Mucosa of descending colon (tissue), 3 donors: ENCODE results near the gene COTL1. TPM values are rescaled to one million over a fixed set of nuclear protein-coding genes. Genes with fewer than 3 reads are reported as not detected.

Experiments used
- ATAC-seq: fragments of 200-7000 bp; cut with Tn5 transposase; one replicate; pipeline ENCODE4 v1.9.1; 2020; ENCODE audit warnings: mild to moderate bottlenecking, moderate library complexity
- DNase-seq, 3 donors: peaks; one replicate each; pipeline ENCODE4 v3.0.0-alpha.2; 2020
- H3K36me3 ChIP-seq: fragments of 200-600 bp; one replicate; pipeline ENCODE4 v1.8.0; 2021; ENCODE audit warnings: low read depth, mild to moderate bottlenecking
- H3K4me1 ChIP-seq: fragments of 200-600 bp; one replicate; pipeline ENCODE4 v1.8.0; 2021; ENCODE audit warnings: low read depth, mild to moderate bottlenecking
- H3K4me3 ChIP-seq: fragments of 200-600 bp; one replicate; pipeline ENCODE4 v1.8.0; 2021; ENCODE audit warnings: mild to moderate bottlenecking
- H3K9me3 ChIP-seq: fragments of 200-600 bp; one replicate; pipeline ENCODE4 v1.8.0; 2021; ENCODE audit warnings: mild to moderate bottlenecking
- intact Hi-C, 2 donors: fragments of 100-400 bp; cut with DNase I in 1 of 2; cut with micrococcal nuclease in 1 of 2; formaldehyde crosslinking; loops; one replicate each; pipeline versions ENCODE4 v1.11.0 to v1.11.1; 2022; cut with DNase I, micrococcal nuclease
- total RNA-seq, 3 donors: library from RNA; stranded (reverse); fragmentation: NEBNext Ultra II Directional in 2 of 3; extraction: Animal tissue kit (Norgen Biotek cat#: 25700) in 2 of 3; gene quantifications; one replicate each; pipeline versions ENCODE4 v1.2.1 to v1.2.4, GENCODE V29; 2021 to 2023
- TF ChIP-seq, protein P1 (sequence below): fragments of 200-600 bp; IDR thresholded peaks from one replicate; pipeline ENCODE4 v1.8.0; 2022; ENCODE audit warnings: antibody characterized with exemption, mild to moderate bottlenecking
- donor health status: DM: no; HTN: no; CAD: no; lungs with moderate emphysema.
- donor health status: DM: no; HTN: no; CAD: no.
- donor health status: DM: no; HTN: yes; CAD: no.

The COTL1 gene
- total RNA-seq, 3 donors from 2014 or later = 52.8 to 120 (median 56.8) TPM

- Histone ChIP-seq H3K4me3 (no peak overlapping the region), H3K9me3 (no peaks in the 10 kb centered on the region), H3K36me3 (peaks cover 11% of the 10 kb centered on the region), H3K4me1 (no peaks in the 10 kb centered on the region)
- intact Hi-C loops = no loop called here
- ATAC-seq = no peak
- no peak for DNase-seq
- TF ChIP-seq, protein P1, sequence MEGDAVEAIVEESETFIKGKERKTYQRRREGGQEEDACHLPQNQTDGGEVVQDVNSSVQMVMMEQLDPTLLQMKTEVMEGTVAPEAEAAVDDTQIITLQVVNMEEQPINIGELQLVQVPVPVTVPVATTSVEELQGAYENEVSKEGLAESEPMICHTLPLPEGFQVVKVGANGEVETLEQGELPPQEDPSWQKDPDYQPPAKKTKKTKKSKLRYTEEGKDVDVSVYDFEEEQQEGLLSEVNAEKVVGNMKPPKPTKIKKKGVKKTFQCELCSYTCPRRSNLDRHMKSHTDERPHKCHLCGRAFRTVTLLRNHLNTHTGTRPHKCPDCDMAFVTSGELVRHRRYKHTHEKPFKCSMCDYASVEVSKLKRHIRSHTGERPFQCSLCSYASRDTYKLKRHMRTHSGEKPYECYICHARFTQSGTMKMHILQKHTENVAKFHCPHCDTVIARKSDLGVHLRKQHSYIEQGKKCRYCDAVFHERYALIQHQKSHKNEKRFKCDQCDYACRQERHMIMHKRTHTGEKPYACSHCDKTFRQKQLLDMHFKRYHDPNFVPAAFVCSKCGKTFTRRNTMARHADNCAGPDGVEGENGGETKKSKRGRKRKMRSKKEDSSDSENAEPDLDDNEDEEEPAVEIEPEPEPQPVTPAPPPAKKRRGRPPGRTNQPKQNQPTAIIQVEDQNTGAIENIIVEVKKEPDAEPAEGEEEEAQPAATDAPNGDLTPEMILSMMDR = no peak
Observed at GRCh38 chr16:84656649-84657048, 38.8 kb upstream of the COTL1 start.

GRCh38 chr16:84654998-84655397 is 37.1 kb upstream of the COTL1 start:
- no peaks in the 10 kb centered on the region for H3K4me1 ChIP-seq
- intact Hi-C loops = no loop called here
- no peaks in the 10 kb centered on the region for H3K9me3 ChIP-seq
- no peak overlapping the region for H3K4me3 ChIP-seq
- DNase-seq = no peak
- TF ChIP-seq, protein P1 = no peak
- peaks cover 8% of the 10 kb centered on the region for H3K36me3 ChIP-seq
- no peak for ATAC-seq

DNA sequence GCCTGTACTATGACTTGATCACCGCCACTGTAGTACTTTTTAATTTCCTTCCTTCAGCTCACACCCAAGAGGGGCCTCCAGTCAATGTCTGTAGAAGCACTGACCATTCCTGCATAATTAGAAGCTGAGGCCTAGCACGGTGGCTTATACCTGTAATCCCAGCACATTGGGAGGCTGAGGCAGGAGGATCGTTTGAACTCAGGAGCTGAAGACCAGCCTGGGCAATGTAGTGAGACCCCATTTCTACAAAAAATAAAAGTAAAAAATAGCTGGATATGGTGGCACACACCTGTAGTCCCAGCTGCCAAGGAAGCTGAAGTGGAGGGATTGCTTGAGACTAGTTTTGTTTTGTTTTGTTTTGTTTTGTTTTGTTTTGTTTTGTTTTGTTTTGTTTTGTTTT is 36.4 kb upstream of the COTL1 start:
- intact Hi-C loops = no loop called here
- DNase-seq = no peak
- Histone ChIP-seq H3K4me1 (peaks cover 5% of the 10 kb centered on the region), H3K36me3 (peaks cover 7% of the 10 kb centered on the region), H3K4me3 (no peak overlapping the region), H3K9me3 (no peaks in the 10 kb centered on the region)
- ATAC-seq = no peak
- TF ChIP-seq, protein P1 = no peak

GRCh38 chr16:84652566-84652965 is 34.7 kb upstream of the COTL1 start:
- no peaks in the 10 kb centered on the region for H3K9me3 ChIP-seq
- ATAC-seq (no peak), DNase-seq (no peak)
- no peak overlapping the region for H3K4me3 ChIP-seq
- intact Hi-C loops = no loop called here
- H3K36me3 ChIP-seq = peaks cover 1% of the 10 kb centered on the region
- TF ChIP-seq, protein P1 = no peak
- H3K4me1 ChIP-seq = peaks cover 10% of the 10 kb centered on the region

DNA sequence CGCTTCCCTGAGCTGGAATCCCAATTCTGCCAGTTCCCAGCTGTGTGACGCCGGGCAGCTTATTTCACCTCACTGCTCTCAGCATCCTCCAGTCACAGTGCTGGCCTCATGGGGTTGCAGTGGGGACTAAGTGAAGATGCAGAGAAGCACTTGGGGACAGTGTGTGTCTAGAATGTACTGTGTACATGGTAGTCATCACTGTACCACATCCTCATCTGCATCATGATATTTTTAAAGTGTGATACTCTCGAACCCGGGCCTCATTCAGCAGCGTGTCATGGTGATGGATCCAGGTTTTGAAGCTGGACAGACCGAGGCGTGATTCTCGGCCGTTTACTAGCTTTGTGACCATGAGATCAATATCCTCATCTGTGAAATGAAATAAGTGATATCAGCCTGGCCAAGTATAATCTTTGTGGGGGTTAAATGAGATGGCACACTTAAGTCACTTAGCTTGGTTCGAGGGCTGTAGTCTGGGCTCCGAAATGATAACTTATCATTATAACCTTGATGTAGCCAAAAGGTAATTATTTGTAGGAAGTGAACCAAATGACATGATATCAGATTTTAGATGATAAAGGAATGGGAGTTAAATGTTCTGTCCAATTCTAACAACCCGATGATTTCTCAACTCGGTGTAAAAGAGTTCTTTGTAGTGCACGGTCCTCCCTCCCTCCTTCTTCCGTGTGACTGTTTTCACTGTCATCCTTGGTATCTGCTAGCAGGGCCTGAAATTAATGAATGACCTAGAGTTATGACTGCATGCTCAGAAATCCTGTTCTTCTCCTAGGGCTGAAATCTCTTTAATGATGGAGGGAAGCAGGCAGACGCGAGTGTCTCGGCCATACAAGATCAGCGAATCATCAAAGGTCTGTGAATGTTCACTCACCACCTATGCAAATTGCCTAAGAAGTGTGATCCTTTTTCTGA is 32.4 kb upstream of the COTL1 start:
- intact Hi-C loops = no loop called here
- DNase-seq = no peak
- H3K4me3 ChIP-seq = no peak overlapping the region
- H3K36me3 ChIP-seq = no peaks in the 10 kb centered on the region
- peaks cover 12% of the 10 kb centered on the region for H3K4me1 ChIP-seq
- no peak for ATAC-seq
- no peaks in the 10 kb centered on the region for H3K9me3 ChIP-seq
- TF ChIP-seq, protein P1 = no peak
